IMR-90 (cell line): Measurements from ENCODE around the gene F5.

Source experiments
- CTCF ChIP-seq: conservative IDR thresholded peaks from 2 replicates; pipeline ENCODE4 v1.5.1; 2012; ENCODE audit warnings: mild to moderate bottlenecking, low read depth, low read length, improper control_type of control experiment
- ELK1 ChIP-seq: fragments of 150-350 bp; IDR thresholded peaks from 2 replicates; pipeline ENCODE4 v1.6.1; 2016; ENCODE audit warnings: low read depth, mild to moderate bottlenecking, low read length, moderate library complexity, borderline replicate concordance
- MXI1 ChIP-seq: IDR thresholded peaks from 2 replicates; pipeline ENCODE4 v1.6.1; 2012; ENCODE audit warnings: low read depth, mild to moderate bottlenecking, low read length, moderate library complexity, borderline replicate concordance
- RAD21 ChIP-seq: IDR thresholded peaks from 2 replicates; pipeline ENCODE4 v1.6.1; 2012; ENCODE audit warnings: low read length, improper control_type of control experiment
- USF2 ChIP-seq: fragments of 150-350 bp; IDR thresholded peaks from 2 replicates; pipeline ENCODE4 v1.6.1; 2017; ENCODE audit warnings: mild to moderate bottlenecking, antibody characterized with exemption, low read length, low read depth

- TF ChIP-seq ELK1 = no peak
- TF ChIP-seq CTCF = no peak
- TF ChIP-seq MXI1 = no peak
- TF ChIP-seq RAD21 = no peak
- TF ChIP-seq USF2 = no peak
These were observed 1.7 kb downstream of the F5 start for GRCh38 chr1:169584483-169585144.
